Thyroid gland (tissue), 4 donors: Measurements from ENCODE around the gene KDM8. TPM values are rescaled to one million over a fixed set of nuclear protein-coding genes. Genes with fewer than 3 reads are reported as not detected.

Source experiments
- DNase-seq, 2 donors: peaks; one replicate each; pipeline ENCODE4 v3.0.0-alpha.2; 2019
- H3K27ac ChIP-seq, 3 donors: fragments of 200-600 bp; sonication (generic); 1 replicate in 2 of 3; 2 replicates in 1 of 3; pipeline ENCODE4 v1.5.1; 2016 to 2019; ENCODE audit warnings: mild to moderate bottlenecking in 1 of 3, moderate library complexity in 1 of 3
- H3K27me3 ChIP-seq: fragments of 200-600 bp; sonication (generic); one replicate; pipeline ENCODE4 v1.5.1; 2019
- H3K36me3 ChIP-seq, 2 donors: fragments of 200-600 bp; sonication (generic); one replicate each; pipeline ENCODE4 v1.5.1; 2016 to 2019
- H3K4me1 ChIP-seq, 2 donors: fragments of 200-600 bp; sonication (generic); one replicate each; pipeline ENCODE4 v1.5.1; 2017 to 2019
- H3K4me3 ChIP-seq, 3 donors: fragments of 200-600 bp; sonication (generic); replicated peaks in 1 of 3; 1 replicate in 2 of 3; 2 replicates in 1 of 3; pipeline ENCODE4 v1.5.1; 2016; ENCODE audit warnings: mild to moderate bottlenecking in 1 of 3
- H3K9me3 ChIP-seq: fragments of 200-600 bp; sonication (generic); one replicate; pipeline ENCODE4 v1.5.1; 2017
- CTCF ChIP-seq, 6 experiments: fragments of 200-600 bp in 3 of 6; fragments of 450-650 bp in 3 of 6; sonication (generic) in 3 of 6; IDR thresholded peaks; one replicate each; pipeline ENCODE4 v1.5.1; 2016 to 2019; ENCODE audit warnings: antibody characterized with exemption in 6 of 6, mild to moderate bottlenecking in 2 of 6, inconsistent platforms in 1 of 6, moderate library complexity in 1 of 6
- POLR2A ChIP-seq, 2 donors: fragments of 450-650 bp; IDR thresholded peaks; one replicate each; pipeline ENCODE4 v1.6.1; 2017; ENCODE audit warnings: antibody characterized with exemption in 2 of 2, mild to moderate bottlenecking in 2 of 2, moderate library complexity in 1 of 2
- WGBS, 2 donors: methylation state at CpG; one replicate each; pipeline ENCODE4 v1.1.5; 2017; 5-methylcytosine and 5-hydroxymethylcytosine counted together
- intact Hi-C: fragments of 100-400 bp; cut with DNase I; formaldehyde crosslinking; loops from one replicate; pipeline ENCODE4 v1.15.1; 2023
- total RNA-seq, 4 donors: library from RNA; depleted of rRNA; stranded (reverse); fragments of >200 nt; gene quantifications; one replicate each; pipeline ENCODE4 v1.2.3, GENCODE V29; 2016

KDM8 gene
- total RNA-seq, 4 donors from 2014 or later, result 5.6 to 14.9 (median 9.6) TPM

GRCh38 chr16:27181019-27181790 is 22.1 kb upstream of the KDM8 start:
- no peaks in the 10 kb centered on the region for H3K36me3 ChIP-seq
- TF ChIP-seq CTCF (IDR thresholded peaks at IDR 0.05), result no peak
- no peak for TF ChIP-seq POLR2A (IDR thresholded peaks at IDR 0.05)
- no peaks in the 10 kb centered on the region for H3K4me1 ChIP-seq
- DNase-seq, result no peak
- no peaks in the 10 kb centered on the region for H3K27me3 ChIP-seq
- no peaks in the 10 kb centered on the region for H3K9me3 ChIP-seq
- intact Hi-C loops, result loop anchor here (5.0 kb wide), 1 partner anchor 51 kb away; no protein-coding TSS in a partner anchor
- no peak overlapping the region for H3K4me3 ChIP-seq
- no peak overlapping the region for H3K27ac ChIP-seq
- 87 to 92% methylated on average over 8 of the region's 8 CpGs for WGBS, 2 donors

- H3K4me1 ChIP-seq, result no peaks in the 10 kb centered on the region
- intact Hi-C loops, result loop anchor here (5.0 kb wide), 1 partner anchor 49 kb away; no protein-coding TSS in a partner anchor
- no peaks in the 10 kb centered on the region for H3K36me3 ChIP-seq
- no peak overlapping the region for H3K4me3 ChIP-seq
- TF ChIP-seq POLR2A (IDR thresholded peaks at IDR 0.05) (no peak), CTCF (IDR thresholded peaks at IDR 0.05) (no peak)
- no peaks in the 10 kb centered on the region for H3K9me3 ChIP-seq
- H3K27ac ChIP-seq, result no peak overlapping the region
- no peak for DNase-seq
- H3K27me3 ChIP-seq, result no peaks in the 10 kb centered on the region
- 78 to 85% methylated on average over 7 of the region's 7 CpGs for WGBS, 2 donors
These were observed 20.4 kb upstream of the KDM8 start for GRCh38 chr16:27182906-27183405.

- Histone ChIP-seq H3K27ac (no peak overlapping the region), H3K4me3 (no peak overlapping the region), H3K9me3 (no peaks in the 10 kb centered on the region), H3K27me3 (no peaks in the 10 kb centered on the region), H3K4me1 (no peaks in the 10 kb centered on the region), H3K36me3 (no peaks in the 10 kb centered on the region)
- intact Hi-C loops, result no loop called here
- TF ChIP-seq POLR2A (IDR thresholded peaks at IDR 0.05) (no peak), CTCF (IDR thresholded peaks at IDR 0.05) (no peak)
- no peak for DNase-seq
- WGBS, 2 donors, result 97% methylated on average over 1 of the region's 1 CpG
These were observed 17.6 kb upstream of the KDM8 start for GRCh38 chr16:27185776-27186130.

GRCh38 chr16:27188633-27189032 is 14.7 kb upstream of the KDM8 start:
- Histone ChIP-seq H3K4me3 (no peak overlapping the region), H3K36me3 (no peaks in the 10 kb centered on the region), H3K27ac (no peak overlapping the region), H3K9me3 (no peaks in the 10 kb centered on the region), H3K27me3 (no peaks in the 10 kb centered on the region), H3K4me1 (no peaks in the 10 kb centered on the region)
- WGBS, 2 donors, result 82 to 93% methylated on average over 2 of the region's 2 CpGs
- no peak for DNase-seq
- TF ChIP-seq POLR2A (IDR thresholded peaks at IDR 0.05) (no peak), CTCF (IDR thresholded peaks at IDR 0.05) (no peak)
- intact Hi-C loops, result no loop called here

- no peak for TF ChIP-seq CTCF (IDR thresholded peaks at IDR 0.05)
- TF ChIP-seq POLR2A (IDR thresholded peaks at IDR 0.05), result no peak
- Histone ChIP-seq H3K9me3 (no peaks in the 10 kb centered on the region), H3K27ac (no peak overlapping the region), H3K27me3 (no peaks in the 10 kb centered on the region), H3K4me1 (no peaks in the 10 kb centered on the region), H3K4me3 (no peak overlapping the region), H3K36me3 (no peaks in the 10 kb centered on the region)
- DNase-seq, result no peak
- intact Hi-C loops, result no loop called here
- 47 to 52% methylated on average over 4 to 11 of the region's 13 CpGs for WGBS, 2 donors
These were observed 13.9 kb upstream of the KDM8 start for GRCh38 chr16:27189335-27189972.
